Psoas muscle (tissue), 8 donors: Measurements from ENCODE around the gene MCMBP. TPM values are rescaled to one million over a fixed set of nuclear protein-coding genes. Genes with fewer than 3 reads are reported as not detected.

Source experiments
- ATAC-seq, 4 donors: fragments of 200-7000 bp; cut with Tn5 transposase; one replicate each; pipeline ENCODE4 v1.9.1; 2020; ENCODE audit warnings: moderate library complexity in 3 of 4, mild to moderate bottlenecking in 2 of 4
- DNase-seq, 2 donors: peaks; one replicate each; pipeline ENCODE4 v3.0.0-alpha.2; 2020
- H3K27ac ChIP-seq: fragments of 200-600 bp; one replicate; pipeline ENCODE4 v1.8.0; 2022
- H3K27me3 ChIP-seq, 3 donors: fragments of 200-600 bp in 1 of 3; one replicate each; pipeline versions ENCODE4 v1.6.1 to v1.8.0; 2013 to 2022; ENCODE audit warnings: low read length in 2 of 3, mild to moderate bottlenecking in 2 of 3, moderate library complexity in 1 of 3; ENCODE audit not compliant: insufficient read depth in 3 of 3
- H3K36me3 ChIP-seq, 2 donors: fragments of 200-600 bp in 1 of 2; one replicate each; pipeline versions ENCODE4 v1.6.1 to v1.8.0; 2013 to 2022; ENCODE audit warnings: low read depth in 1 of 2, mild to moderate bottlenecking in 1 of 2, moderate library complexity in 1 of 2; ENCODE audit not compliant: insufficient read depth in 1 of 2
- H3K4me1 ChIP-seq: fragments of 200-600 bp; one replicate; pipeline ENCODE4 v1.8.0; 2022
- H3K4me3 ChIP-seq: fragments of 200-600 bp; one replicate; pipeline ENCODE4 v1.8.0; 2022; ENCODE audit warnings: mild to moderate bottlenecking
- H3K9me3 ChIP-seq: fragments of 200-600 bp; one replicate; pipeline ENCODE4 v1.8.0; 2022
- WGBS, 3 donors: extraction: QIAGEN DNeasy Blood & Tissue Kit; methylation state at CpG; one replicate each; pipeline versions ENCODE4 v1.1.6 to v1.1.7; 2013; 5-methylcytosine and 5-hydroxymethylcytosine counted together
- intact Hi-C, 2 donors: fragments of 100-400 bp; cut with DNase I; formaldehyde crosslinking; loops; one replicate each; pipeline versions ENCODE4 v1.11.0 to v1.14.2; 2022
- polyA plus RNA-seq, 3 donors: library from polyadenylated mRNA; stranded (reverse); fragments of 200-250 nt; gene quantifications; one replicate each; pipeline ENCODE4 v1.2.3, GENCODE V29; 2013
- total RNA-seq, 4 donors: library from RNA; stranded (reverse); fragmentation: NEBNext Ultra II Directional in 2 of 4; extraction: Animal tissue kit (Norgen Biotek cat#: 25700) in 2 of 4; gene quantifications; one replicate each; pipeline versions ENCODE4 v1.2.1 to v1.2.4, GENCODE V29; 2021 to 2023
- TF ChIP-seq, protein P1 (sequence below): fragments of 200-600 bp; IDR thresholded peaks from one replicate; pipeline ENCODE4 v1.8.0; 2022; ENCODE audit warnings: antibody characterized with exemption
- donor health status: healthy with polysubstance abuse.
- donor health status: DM: no; HTN: no; CAD: no; lungs with moderate emphysema.
- donor health status: Bipolar disorder and iron deficiency.
- donor health status: healthy.
- donor health status: DM: yes; HTN: yes; CAD: no.
- donor health status: DM: no; HTN: no; CAD: no.
- donor health status: DM: no; HTN: no; CAD: no.
- donor health status: DM: yes; HTN: yes; CAD: no.

The MCMBP gene
- total and polyA plus RNA-seq, 7 donors, result 23.0 to 43.8 (median 37.8) TPM

DNA sequence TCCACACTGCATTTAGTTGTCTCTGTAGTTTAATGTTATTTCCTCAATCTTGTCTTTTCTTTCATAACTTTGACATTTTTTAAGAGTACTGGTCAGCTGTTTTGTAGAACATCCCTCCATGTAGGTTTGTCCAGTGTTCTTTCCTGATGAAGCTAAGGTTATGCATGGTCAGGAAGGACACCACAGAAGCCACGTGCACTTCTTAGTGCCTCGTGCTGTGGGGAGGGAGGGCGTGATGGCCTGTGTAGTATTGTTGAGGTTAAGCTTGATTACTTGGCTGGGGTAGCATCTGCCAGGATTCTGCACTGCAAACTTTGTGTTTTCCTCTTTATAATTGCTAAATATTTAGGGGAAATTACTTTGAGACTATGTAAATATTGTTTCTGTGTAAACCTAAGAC lies 48.3 kb downstream of the MCMBP start:
- no peak for DNase-seq
- intact Hi-C loops, result no loop called here
- H3K4me3 ChIP-seq, result no peak overlapping the region
- peaks cover 0 to 69% of the 10 kb centered on the region in 2 donors for H3K36me3 ChIP-seq
- no peaks in the 10 kb centered on the region for H3K27me3 ChIP-seq
- WGBS, 3 donors, result 85 to 88% (median 85%) methylated on average over 3 of the region's 3 CpGs
- TF ChIP-seq, protein P1, sequence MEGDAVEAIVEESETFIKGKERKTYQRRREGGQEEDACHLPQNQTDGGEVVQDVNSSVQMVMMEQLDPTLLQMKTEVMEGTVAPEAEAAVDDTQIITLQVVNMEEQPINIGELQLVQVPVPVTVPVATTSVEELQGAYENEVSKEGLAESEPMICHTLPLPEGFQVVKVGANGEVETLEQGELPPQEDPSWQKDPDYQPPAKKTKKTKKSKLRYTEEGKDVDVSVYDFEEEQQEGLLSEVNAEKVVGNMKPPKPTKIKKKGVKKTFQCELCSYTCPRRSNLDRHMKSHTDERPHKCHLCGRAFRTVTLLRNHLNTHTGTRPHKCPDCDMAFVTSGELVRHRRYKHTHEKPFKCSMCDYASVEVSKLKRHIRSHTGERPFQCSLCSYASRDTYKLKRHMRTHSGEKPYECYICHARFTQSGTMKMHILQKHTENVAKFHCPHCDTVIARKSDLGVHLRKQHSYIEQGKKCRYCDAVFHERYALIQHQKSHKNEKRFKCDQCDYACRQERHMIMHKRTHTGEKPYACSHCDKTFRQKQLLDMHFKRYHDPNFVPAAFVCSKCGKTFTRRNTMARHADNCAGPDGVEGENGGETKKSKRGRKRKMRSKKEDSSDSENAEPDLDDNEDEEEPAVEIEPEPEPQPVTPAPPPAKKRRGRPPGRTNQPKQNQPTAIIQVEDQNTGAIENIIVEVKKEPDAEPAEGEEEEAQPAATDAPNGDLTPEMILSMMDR, result no peak
- no peaks in the 10 kb centered on the region for H3K9me3 ChIP-seq
- no peaks in the 10 kb centered on the region for H3K4me1 ChIP-seq
- no peak for ATAC-seq
- no peak overlapping the region for H3K27ac ChIP-seq

DNA sequence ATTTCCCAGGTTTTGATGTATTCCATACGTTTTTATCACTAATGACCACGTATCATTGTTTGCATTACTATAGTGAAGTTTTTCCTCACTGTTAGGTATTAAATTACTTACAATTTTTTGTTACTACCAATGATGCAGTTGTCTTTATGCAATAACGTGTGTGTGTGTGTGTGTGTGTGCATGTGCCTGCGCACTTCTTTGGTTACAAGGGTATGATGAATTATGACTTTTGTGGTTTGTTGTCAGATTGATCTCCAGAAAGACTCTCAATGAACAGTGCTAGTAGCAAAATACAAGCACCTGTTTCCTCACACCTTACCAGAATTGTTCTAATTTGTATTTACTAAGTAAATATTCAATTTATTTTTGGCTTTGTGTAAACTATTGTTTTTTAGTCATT lies 51.5 kb downstream of the MCMBP start:
- no peak overlapping the region for H3K27ac ChIP-seq
- no peak overlapping the region for H3K4me3 ChIP-seq
- no peak for ATAC-seq
- WGBS, 3 donors, result 66 to 77% (median 76%) methylated on average over 4 of the region's 4 CpGs
- no peak for DNase-seq
- intact Hi-C loops, result no loop called here
- no peaks in the 10 kb centered on the region for H3K27me3 ChIP-seq
- TF ChIP-seq, protein P1, result no peak
- no peaks in the 10 kb centered on the region for H3K4me1 ChIP-seq
- H3K9me3 ChIP-seq, result no peaks in the 10 kb centered on the region
- H3K36me3 ChIP-seq, result peaks cover 0 to 46% of the 10 kb centered on the region in 2 donors

DNA sequence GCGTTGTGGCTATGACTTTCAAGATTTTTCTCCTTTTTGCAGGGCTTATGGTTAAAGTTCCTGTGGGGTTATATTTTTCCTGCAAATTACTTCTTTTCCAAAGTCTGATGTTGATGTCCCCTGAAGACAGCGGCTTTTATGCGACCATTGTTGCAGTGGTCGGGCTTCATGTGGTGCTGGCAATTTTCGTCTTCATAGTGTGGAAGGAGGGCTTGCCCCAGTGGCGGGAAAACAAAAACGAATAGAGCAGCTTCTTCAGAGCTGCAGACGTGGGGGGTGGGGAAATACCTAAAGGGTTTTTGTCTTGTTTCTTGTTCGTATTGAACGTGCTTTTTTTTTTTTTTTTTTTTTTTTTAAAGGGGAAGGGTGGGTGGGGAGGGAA lies 53.8 kb downstream of the MCMBP start:
- Histone ChIP-seq H3K4me3 (peak overlapping the region; percentile 17), H3K27ac (no peak overlapping the region)

DNA sequence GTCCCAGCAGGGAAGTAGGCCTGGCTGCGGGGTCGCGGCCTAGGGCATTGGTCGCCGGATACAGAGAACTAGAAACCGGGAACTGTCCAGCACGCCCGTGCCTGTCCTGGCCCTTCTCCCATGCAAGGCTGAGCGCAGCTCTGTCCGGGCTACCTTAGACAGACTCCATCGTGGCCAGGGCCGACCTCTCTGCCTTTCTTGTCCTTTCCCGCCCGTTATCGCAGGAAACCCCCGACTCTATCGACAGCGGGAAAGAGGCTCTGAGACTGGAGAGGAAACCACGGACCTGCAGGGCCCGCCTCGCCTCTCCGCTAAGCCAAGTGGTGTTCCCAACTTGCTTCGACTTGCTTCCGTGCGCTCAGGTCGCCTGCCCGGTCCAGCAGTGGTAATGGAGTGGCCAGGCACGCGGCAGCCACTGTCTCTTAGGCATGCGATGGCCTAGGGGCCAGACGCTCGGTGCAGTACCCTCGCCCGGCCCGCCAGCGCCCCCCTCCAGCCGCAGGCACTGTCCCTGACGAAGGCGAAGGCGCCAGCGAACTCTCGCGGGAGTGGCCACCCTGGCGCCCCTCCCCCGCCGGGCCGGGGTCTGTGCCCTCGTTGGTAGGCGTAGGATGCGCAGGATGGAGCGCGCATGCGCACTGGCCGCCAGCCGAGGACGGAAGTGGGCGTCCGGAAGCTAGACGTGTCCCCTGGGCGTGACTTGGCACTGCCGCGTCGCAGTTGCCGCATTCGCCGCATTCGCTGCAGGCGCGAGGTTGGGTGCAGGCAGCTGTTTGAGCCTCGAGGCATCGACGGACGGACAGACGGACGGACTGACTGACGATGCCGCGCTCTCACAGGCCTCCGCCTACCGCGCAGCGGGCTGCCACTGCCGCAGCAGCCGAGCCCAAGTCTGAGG lies 54.4 kb downstream of the MCMBP start:
- Histone ChIP-seq H3K36me3 (peaks cover 0 to 46% of the 10 kb centered on the region in 2 donors), H3K4me1 (no peaks in the 10 kb centered on the region), H3K4me3 (peak overlapping the region; percentile 17), H3K27me3 (no peaks in the 10 kb centered on the region), H3K27ac (no peak overlapping the region), H3K9me3 (no peaks in the 10 kb centered on the region)
- TF ChIP-seq, protein P1, result no peak
- DNase-seq (peak; percentile 67 to 74), ATAC-seq (peak in 3 of 4 donors; percentile 33 to 40 (median 35))
- 65 to 70% (median 67%) methylated on average over 83 to 84 of the region's 84 CpGs for WGBS, 3 donors
- intact Hi-C loops, result loop anchor here in 1 of 2 donors (10.0 kb wide), 1 partner anchor 53 kb away; no protein-coding TSS in a partner anchor

More for the DNA sequence above, 53.8 kb downstream of the MCMBP start:
- intact Hi-C loops, result loop anchor here in 1 of 2 donors (10.0 kb wide), 1 partner anchor 54 kb away; no protein-coding TSS in a partner anchor
- DNase-seq, result no peak
- WGBS, 3 donors, result 60 to 69% (median 68%) methylated on average over 10 of the region's 10 CpGs
- TF ChIP-seq, protein P1, result no peak
- Histone ChIP-seq H3K9me3 (no peaks in the 10 kb centered on the region), H3K4me1 (no peaks in the 10 kb centered on the region), H3K36me3 (peaks cover 0 to 46% of the 10 kb centered on the region in 2 donors), H3K27me3 (no peaks in the 10 kb centered on the region)
- no peak for ATAC-seq
